ENCODE measurements around the gene CD200R1. TPM values are rescaled to one million over a fixed set of nuclear protein-coding genes. Genes with fewer than 3 reads are reported as not detected.

CD200R1 gene
- total RNA-seq, 2 donors from 2014 or later: 2.6 to 3.2 TPM

DNA sequence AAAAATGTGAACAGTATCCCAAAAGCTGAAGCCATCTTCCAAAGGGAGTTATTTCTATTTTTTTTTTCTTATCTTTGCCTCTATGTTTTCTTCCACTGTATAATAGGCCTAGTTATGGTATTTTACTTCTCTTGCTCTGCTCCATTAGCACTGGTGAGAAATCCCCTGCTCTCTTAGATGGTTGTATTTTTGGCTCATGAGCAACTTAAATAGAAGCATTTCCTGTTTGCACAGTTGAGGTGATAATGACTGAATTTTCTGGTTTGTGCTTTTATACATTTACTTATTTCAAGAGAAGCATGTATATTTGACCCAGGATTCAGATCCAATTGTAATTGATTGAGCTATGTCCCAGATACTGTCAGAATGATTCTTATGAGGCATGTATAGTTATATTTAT, 66.7 kb downstream of the CD200R1 start:
- ATAC-seq (ENCODE audit: insufficient number of reproducible peaks, low FRiP score, low read depth): no peak
- H3K27ac ChIP-seq: no peak overlapping the region

DNA sequence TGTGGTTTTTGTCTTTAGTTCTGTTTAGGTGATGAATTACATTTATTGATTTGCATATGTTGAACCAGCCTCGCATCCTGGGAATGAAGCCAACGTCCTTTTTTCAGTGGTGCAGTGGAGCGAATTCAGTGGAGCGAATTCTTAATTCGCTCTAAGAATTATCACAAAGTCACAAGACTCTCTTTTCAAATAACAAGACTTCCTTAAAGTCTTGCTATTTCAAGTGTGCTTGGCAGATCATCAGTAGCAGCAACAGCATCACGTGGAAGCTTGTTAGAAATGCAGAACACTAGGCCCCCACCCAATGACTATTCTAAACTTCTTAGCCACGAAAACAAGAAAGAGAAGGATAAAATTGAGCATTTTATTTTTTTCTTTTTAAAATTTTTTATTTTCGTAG, 70.1 kb downstream of the CD200R1 start:
- DNase-seq (ENCODE audit: low spot score) (no peak), ATAC-seq (ENCODE audit: insufficient number of reproducible peaks, low FRiP score, low read depth) (no peak)
- no peaks in the 10 kb centered on the region for H3K27me3 ChIP-seq (replicated peaks; ENCODE audit: insufficient read depth)
- no peaks in the 10 kb centered on the region for H3K36me3 ChIP-seq
- H3K9me3 ChIP-seq: no peaks in the 10 kb centered on the region
- no peak overlapping the region for H3K27ac ChIP-seq
- H3K4me1 ChIP-seq (ENCODE audit: control insufficient read depth in 1 of 2, low read depth in 2 of 2): no peaks in the 10 kb centered on the region
- H3K4me3 ChIP-seq: no peak overlapping the region
- TF ChIP-seq, protein P1, sequence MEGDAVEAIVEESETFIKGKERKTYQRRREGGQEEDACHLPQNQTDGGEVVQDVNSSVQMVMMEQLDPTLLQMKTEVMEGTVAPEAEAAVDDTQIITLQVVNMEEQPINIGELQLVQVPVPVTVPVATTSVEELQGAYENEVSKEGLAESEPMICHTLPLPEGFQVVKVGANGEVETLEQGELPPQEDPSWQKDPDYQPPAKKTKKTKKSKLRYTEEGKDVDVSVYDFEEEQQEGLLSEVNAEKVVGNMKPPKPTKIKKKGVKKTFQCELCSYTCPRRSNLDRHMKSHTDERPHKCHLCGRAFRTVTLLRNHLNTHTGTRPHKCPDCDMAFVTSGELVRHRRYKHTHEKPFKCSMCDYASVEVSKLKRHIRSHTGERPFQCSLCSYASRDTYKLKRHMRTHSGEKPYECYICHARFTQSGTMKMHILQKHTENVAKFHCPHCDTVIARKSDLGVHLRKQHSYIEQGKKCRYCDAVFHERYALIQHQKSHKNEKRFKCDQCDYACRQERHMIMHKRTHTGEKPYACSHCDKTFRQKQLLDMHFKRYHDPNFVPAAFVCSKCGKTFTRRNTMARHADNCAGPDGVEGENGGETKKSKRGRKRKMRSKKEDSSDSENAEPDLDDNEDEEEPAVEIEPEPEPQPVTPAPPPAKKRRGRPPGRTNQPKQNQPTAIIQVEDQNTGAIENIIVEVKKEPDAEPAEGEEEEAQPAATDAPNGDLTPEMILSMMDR (IDR thresholded peaks at IDR 0.05): no peak

More for the DNA sequence above, 66.7 kb downstream of the CD200R1 start:
- Histone ChIP-seq H3K4me1 (ENCODE audit: control insufficient read depth in 1 of 2, low read depth in 2 of 2) (no peaks in the 10 kb centered on the region), H3K27me3 (replicated peaks; ENCODE audit: insufficient read depth) (no peaks in the 10 kb centered on the region), H3K36me3 (no peaks in the 10 kb centered on the region), H3K4me3 (no peak overlapping the region), H3K9me3 (no peaks in the 10 kb centered on the region)
- TF ChIP-seq, protein P1 (IDR thresholded peaks at IDR 0.05): no peak
- DNase-seq (ENCODE audit: low spot score): no peak

DNA sequence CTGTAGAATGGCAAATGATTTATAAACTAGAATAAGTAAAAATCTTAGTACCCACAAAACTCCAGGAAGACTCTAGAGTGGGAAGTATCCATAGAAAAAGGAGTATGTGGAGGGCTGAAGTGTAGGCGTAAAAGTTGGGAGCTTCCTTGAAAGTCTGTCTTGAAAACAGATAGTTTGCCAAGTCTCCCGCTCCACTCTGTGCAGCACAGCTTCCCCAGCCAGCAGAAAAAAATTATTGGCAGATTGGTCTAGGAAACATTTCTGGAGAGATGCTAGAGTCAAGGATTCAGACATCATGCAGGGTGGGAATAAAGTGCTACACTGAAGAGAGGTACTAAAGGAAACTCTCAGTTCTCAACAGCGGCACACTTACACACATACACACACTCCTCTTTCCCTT, 74.8 kb downstream of the CD200R1 start:
- ATAC-seq (ENCODE audit: insufficient number of reproducible peaks, low FRiP score, low read depth) (no peak), DNase-seq (ENCODE audit: low spot score) (no peak)
- Histone ChIP-seq H3K27me3 (replicated peaks; ENCODE audit: insufficient read depth) (no peaks in the 10 kb centered on the region), H3K4me1 (ENCODE audit: control insufficient read depth in 1 of 2, low read depth in 2 of 2) (no peaks in the 10 kb centered on the region), H3K9me3 (no peaks in the 10 kb centered on the region), H3K27ac (no peak overlapping the region), H3K36me3 (no peaks in the 10 kb centered on the region), H3K4me3 (no peak overlapping the region)
- TF ChIP-seq, protein P1 (IDR thresholded peaks at IDR 0.05): no peak

DNA sequence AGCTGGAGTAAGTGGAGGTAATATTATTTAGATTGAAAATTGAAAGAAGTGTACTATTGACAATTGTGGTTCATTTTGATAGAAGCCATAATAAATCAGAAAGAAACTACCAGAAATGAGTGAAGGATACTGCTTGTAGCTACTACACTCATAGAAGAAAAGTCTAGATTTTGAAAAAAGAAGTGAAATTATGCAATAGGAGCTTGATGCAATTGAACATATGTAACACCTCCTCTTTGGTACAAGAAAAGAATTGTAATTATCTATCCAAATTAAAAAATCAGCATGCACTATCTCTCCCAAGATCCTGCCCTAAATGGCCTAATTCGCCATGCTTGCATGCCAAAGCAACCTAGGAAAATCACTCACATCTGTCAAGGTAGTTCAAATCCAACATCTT, 77.1 kb downstream of the CD200R1 start:
- Histone ChIP-seq H3K36me3 (no peaks in the 10 kb centered on the region), H3K4me1 (ENCODE audit: control insufficient read depth in 1 of 2, low read depth in 2 of 2) (no peaks in the 10 kb centered on the region), H3K9me3 (no peaks in the 10 kb centered on the region), H3K4me3 (no peak overlapping the region), H3K27ac (no peak overlapping the region), H3K27me3 (replicated peaks; ENCODE audit: insufficient read depth) (no peaks in the 10 kb centered on the region)
- ATAC-seq (ENCODE audit: insufficient number of reproducible peaks, low FRiP score, low read depth) (no peak), DNase-seq (ENCODE audit: low spot score) (no peak)
- TF ChIP-seq, protein P1 (IDR thresholded peaks at IDR 0.05): no peak

DNA sequence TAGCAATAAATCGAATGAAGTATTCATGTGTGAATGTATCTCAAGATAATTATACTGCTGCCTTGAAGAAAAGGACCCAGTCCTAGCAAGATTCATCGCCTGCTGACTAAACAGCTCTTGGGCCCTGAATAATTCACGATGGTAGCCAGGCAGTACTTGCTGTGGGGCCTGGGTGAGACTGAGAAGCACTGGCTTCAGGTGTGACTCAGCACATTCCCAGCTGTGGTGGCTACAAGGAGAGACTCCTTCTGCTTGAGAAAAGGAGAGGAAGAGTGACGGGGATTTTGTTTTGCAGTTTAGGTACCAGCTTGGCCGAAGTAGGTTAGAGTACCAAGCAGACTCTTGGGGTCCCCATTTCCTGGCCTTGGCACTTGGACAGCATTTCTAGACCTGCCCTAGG, 80.6 kb downstream of the CD200R1 start:
- Histone ChIP-seq H3K9me3 (no peaks in the 10 kb centered on the region), H3K36me3 (no peaks in the 10 kb centered on the region), H3K4me3 (no peak overlapping the region), H3K27ac (no peak overlapping the region), H3K27me3 (replicated peaks; ENCODE audit: insufficient read depth) (no peaks in the 10 kb centered on the region), H3K4me1 (ENCODE audit: control insufficient read depth in 1 of 2, low read depth in 2 of 2) (no peaks in the 10 kb centered on the region)
- TF ChIP-seq, protein P1 (IDR thresholded peaks at IDR 0.05): no peak
- DNase-seq (ENCODE audit: low spot score): no peak
- no peak for ATAC-seq (ENCODE audit: insufficient number of reproducible peaks, low FRiP score, low read depth)

Measured in thoracic aorta (tissue), 2 donors.